Osteoblast (primary cell): Measurements from ENCODE around the gene FES. TPM values are rescaled to one million over a fixed set of nuclear protein-coding genes. Genes with fewer than 3 reads are reported as not detected.
A peak's percentile ranks its signal among the peaks of the same experiment; 100 is the strongest.

Experiments
- DNase-seq: peaks from one replicate; pipeline ENCODE4 v3.0.0; 2011; ENCODE audit warnings: low spot score, mixed read lengths; ENCODE audit not compliant: insufficient read length; ENCODE audit errors: missing footprints
- H2AFZ ChIP-seq: 2 replicates; pipeline ENCODE4 v1.6.0; 2011; ENCODE audit warnings: mild to moderate bottlenecking, low read length
- H3K27ac ChIP-seq: 2 replicates; pipeline ENCODE4 v1.5.1; 2011; ENCODE audit warnings: mild to moderate bottlenecking, low read depth, low read length, moderate library complexity
- H3K27me3 ChIP-seq: 2 replicates; pipeline ENCODE4 v1.6.0; 2012; ENCODE audit warnings: mild to moderate bottlenecking, control low read depth, inconsistent platforms, low read length, moderate library complexity; ENCODE audit not compliant: insufficient read depth
- H3K36me3 ChIP-seq: 2 replicates; pipeline ENCODE4 v1.5.1; 2011; ENCODE audit warnings: mild to moderate bottlenecking, low read length, control low read depth, moderate library complexity; ENCODE audit not compliant: insufficient read depth
- H3K4me1 ChIP-seq: 2 replicates; pipeline ENCODE4 v1.5.1; 2011; ENCODE audit warnings: mild to moderate bottlenecking, low read length, control low read depth, moderate library complexity; ENCODE audit not compliant: insufficient read depth
- H3K4me2 ChIP-seq: 2 replicates; pipeline ENCODE4 v1.6.0; 2011; ENCODE audit warnings: mild to moderate bottlenecking, low read length; ENCODE audit not compliant: insufficient read depth
- H3K4me3 ChIP-seq: fragments of 200-600 bp; sonication (generic); 3 replicates; pipeline ENCODE4 v1.5.1; 2012; ENCODE audit warnings: mild to moderate bottlenecking, low read length, inconsistent platforms; ENCODE audit not compliant: insufficient read depth
- H3K79me2 ChIP-seq: 2 replicates; pipeline ENCODE4 v1.6.0; 2012; ENCODE audit warnings: mild to moderate bottlenecking, low read length, control low read depth, inconsistent platforms; ENCODE audit not compliant: insufficient read depth
- H3K9me3 ChIP-seq: 2 replicates; pipeline ENCODE4 v1.5.1; 2011; ENCODE audit warnings: low read depth, low read length, control low read depth
- H4K20me1 ChIP-seq: 2 replicates; pipeline ENCODE4 v1.6.0; 2012; ENCODE audit warnings: mild to moderate bottlenecking, low read length, control low read depth; ENCODE audit not compliant: insufficient read depth
- CTCF ChIP-seq: IDR thresholded peaks from 2 replicates; pipeline ENCODE4 v1.5.1; 2011; ENCODE audit warnings: mild to moderate bottlenecking, low read depth, low read length, moderate library complexity; ENCODE audit errors: extremely low read depth
- total RNA-seq: library from RNA; depleted of rRNA; stranded (reverse); fragments of >200 nt; gene quantifications from 2 replicates; pipeline ENCODE4 v1.2.3, GENCODE V29; 2012

FES gene
- total RNA-seq, 1 donor: 20.3 TPM

GRCh38 chr15:90862487-90862886 is 21.8 kb upstream of the FES start:
- Histone ChIP-seq H4K20me1 (no peaks in the 10 kb centered on the region), H3K27me3 (no peaks in the 10 kb centered on the region), H3K36me3 (no peaks in the 10 kb centered on the region), H3K27ac (no peak overlapping the region), H3K9me3 (no peaks in the 10 kb centered on the region), H3K4me1 (peaks cover 7% of the 10 kb centered on the region), H3K4me2 (no peak overlapping the region), H2AFZ (no peak overlapping the region), H3K79me2 (no peaks in the 10 kb centered on the region), H3K4me3 (no peak overlapping the region)
- no peak for DNase-seq
- no peak for TF ChIP-seq CTCF

GRCh38 chr15:90862964-90863778 is 21.1 kb upstream of the FES start:
- Histone ChIP-seq H3K4me1 (peaks cover 7% of the 10 kb centered on the region), H4K20me1 (no peaks in the 10 kb centered on the region), H3K27me3 (no peaks in the 10 kb centered on the region), H3K4me2 (no peak overlapping the region), H3K9me3 (no peaks in the 10 kb centered on the region), H3K79me2 (no peaks in the 10 kb centered on the region), H3K4me3 (no peak overlapping the region), H3K27ac (no peak overlapping the region), H3K36me3 (no peaks in the 10 kb centered on the region), H2AFZ (no peak overlapping the region)
- DNase-seq: peak; percentile 44
- TF ChIP-seq CTCF: no peak

- no peak for TF ChIP-seq CTCF
- no peak for DNase-seq
Measured at GRCh38 chr15:90863987-90864386, 20.3 kb upstream of the FES start.

GRCh38 chr15:90864507-90864906 is 19.8 kb upstream of the FES start:
- no peaks in the 10 kb centered on the region for H3K36me3 ChIP-seq
- DNase-seq: no peak
- H3K27me3 ChIP-seq: no peaks in the 10 kb centered on the region
- H4K20me1 ChIP-seq: no peaks in the 10 kb centered on the region
- no peak overlapping the region for H2AFZ ChIP-seq
- no peaks in the 10 kb centered on the region for H3K79me2 ChIP-seq
- no peaks in the 10 kb centered on the region for H3K9me3 ChIP-seq
- TF ChIP-seq CTCF: no peak
- H3K4me1 ChIP-seq: peaks cover 19% of the 10 kb centered on the region
- H3K4me3 ChIP-seq: no peak overlapping the region
- H3K4me2 ChIP-seq: no peak overlapping the region
- no peak overlapping the region for H3K27ac ChIP-seq

More at GRCh38 chr15:90863987-90864386, 20.3 kb upstream of the FES start:
- Histone ChIP-seq H3K4me2 (no peak overlapping the region), H2AFZ (no peak overlapping the region), H3K27me3 (no peaks in the 10 kb centered on the region), H3K9me3 (no peaks in the 10 kb centered on the region), H3K79me2 (no peaks in the 10 kb centered on the region), H3K4me3 (no peak overlapping the region), H3K36me3 (no peaks in the 10 kb centered on the region), H3K27ac (no peak overlapping the region), H3K4me1 (peaks cover 13% of the 10 kb centered on the region), H4K20me1 (no peaks in the 10 kb centered on the region)
